HEK293 (cell line): Measurements from ENCODE around the gene SVIP.

Experiments
- CTCF ChIA-PET: fragments of 350-600 bp; formaldehyde crosslinking; extraction: SDS; loops from one replicate; lab custom pipeline; 2021; ENCODE audit warnings: antibody characterized with exemption; lab: Yijun Ruan, JAX
- POLR2A ChIA-PET: fragments of 300-600 bp; formaldehyde crosslinking; extraction: SDS; loops from one replicate; lab custom pipeline; 2020; ENCODE audit warnings: antibody characterized with exemption, inconsistent platforms; lab: Yijun Ruan, JAX
- H3K27ac ChIP-seq: fragments of 200-500 bp; sonication (Bioruptor generic); 2 replicates; pipeline ENCODE4 v1.5.1; 2014; ENCODE audit warnings: low read depth, low read length, control low read depth, inconsistent platforms; ENCODE audit errors: extremely low read depth
- H3K36me3 ChIP-seq, 2 experiments: fragments of 200-500 bp in 1 of 2; sonication (Bioruptor generic) in 1 of 2; 1 replicate in 1 of 2; 2 replicates in 1 of 2; pipeline ENCODE4 v1.5.1; 2014 to 2017; ENCODE audit warnings: inconsistent platforms in 2 of 2, low read length in 2 of 2; ENCODE audit not compliant: control insufficient read depth in 2 of 2, insufficient read depth in 1 of 2
- H3K4me1 ChIP-seq: fragments of 200-500 bp; sonication (Bioruptor generic); 2 replicates; pipeline ENCODE4 v1.5.1; 2014; ENCODE audit warnings: mild to moderate bottlenecking, low read length, inconsistent platforms; ENCODE audit not compliant: control insufficient read depth, insufficient read depth
- H3K4me3 ChIP-seq: 2 replicates; pipeline ENCODE4 v1.5.1; 2011; ENCODE audit warnings: low read depth, mild to moderate bottlenecking, control low read depth, low read length, moderate library complexity
- H3K9me3 ChIP-seq: fragments of 200-500 bp; sonication (Bioruptor generic); 2 replicates; pipeline ENCODE4 v1.5.1; 2014; ENCODE audit warnings: low read depth, low read length, inconsistent platforms; ENCODE audit not compliant: control insufficient read depth, insufficient read depth
- PATZ1 ChIP-seq: fragments of 450-650 bp; formaldehyde crosslinking; IDR thresholded peaks from 2 replicates; pipeline ENCODE4 v1.5.1; 2016; ENCODE audit warnings: missing biosample characterization, missing genetic modification characterization
- REST ChIP-seq: fragments of 450-650 bp; formaldehyde crosslinking; IDR thresholded peaks from 2 replicates; pipeline ENCODE4 v1.5.1; 2016; ENCODE audit warnings: missing biosample characterization, missing genetic modification characterization
- SP2 ChIP-seq: fragments of 450-650 bp; formaldehyde crosslinking; IDR thresholded peaks from 2 replicates; pipeline ENCODE4 v1.5.1; 2016; ENCODE audit warnings: missing biosample characterization, missing genetic modification characterization
- ZBTB21 ChIP-seq: fragments of 450-650 bp; formaldehyde crosslinking; IDR thresholded peaks from 2 replicates; pipeline ENCODE4 v1.5.1; 2017; ENCODE audit warnings: missing biosample characterization, missing genetic modification characterization
- ZNF146 ChIP-seq: fragments of 450-650 bp; formaldehyde crosslinking; IDR thresholded peaks from 2 replicates; pipeline ENCODE4 v1.5.1; 2016; ENCODE audit warnings: missing biosample characterization, missing genetic modification characterization
- ZNF2 ChIP-seq: fragments of 450-650 bp; formaldehyde crosslinking; IDR thresholded peaks from 2 replicates; pipeline ENCODE4 v1.5.1; 2016; ENCODE audit warnings: missing biosample characterization, missing genetic modification characterization
- ZNF23 ChIP-seq: fragments of 450-650 bp; formaldehyde crosslinking; IDR thresholded peaks from 2 replicates; pipeline ENCODE4 v1.5.1; 2016; ENCODE audit warnings: missing biosample characterization, missing genetic modification characterization, borderline replicate concordance
- ZNF292 ChIP-seq: fragments of 450-650 bp; formaldehyde crosslinking; IDR thresholded peaks from 2 replicates; pipeline ENCODE4 v1.5.1; 2016; ENCODE audit warnings: low read depth, missing biosample characterization, missing genetic modification characterization, borderline replicate concordance
- ZNF362 ChIP-seq: fragments of 450-650 bp; formaldehyde crosslinking; IDR thresholded peaks from 2 replicates; pipeline ENCODE4 v1.5.1; 2016; ENCODE audit warnings: missing biosample characterization, missing genetic modification characterization
- ZNF398 ChIP-seq: fragments of 450-650 bp; formaldehyde crosslinking; IDR thresholded peaks from 2 replicates; pipeline ENCODE4 v1.5.1; 2017; ENCODE audit warnings: missing biosample characterization, missing genetic modification characterization
- ZNF580 ChIP-seq: fragments of 450-650 bp; formaldehyde crosslinking; IDR thresholded peaks from 2 replicates; pipeline ENCODE4 v1.5.1; 2016; ENCODE audit warnings: missing biosample characterization, missing genetic modification characterization
- ZNF596 ChIP-seq: fragments of 450-650 bp; IDR thresholded peaks from 2 replicates; pipeline ENCODE4 v1.5.0; 2018; ENCODE audit warnings: missing biosample characterization, mild to moderate bottlenecking, missing genetic modification characterization, moderate library complexity
- ZNF639 ChIP-seq: fragments of 450-650 bp; formaldehyde crosslinking; IDR thresholded peaks from 2 replicates; pipeline ENCODE4 v1.5.1; 2016; ENCODE audit warnings: missing biosample characterization, missing genetic modification characterization
- ZNF658 ChIP-seq: fragments of 450-650 bp; formaldehyde crosslinking; IDR thresholded peaks from 2 replicates; pipeline ENCODE4; 2016; ENCODE audit warnings: missing biosample characterization, missing genetic modification characterization
- ZNF670 ChIP-seq: fragments of 450-650 bp; formaldehyde crosslinking; IDR thresholded peaks from 2 replicates; pipeline ENCODE4 v1.5.1; 2016; ENCODE audit warnings: missing biosample characterization, missing genetic modification characterization, low read depth
- ZNF677 ChIP-seq: fragments of 450-650 bp; IDR thresholded peaks from 2 replicates; pipeline ENCODE4 v1.5.0; 2018; ENCODE audit warnings: missing biosample characterization, mild to moderate bottlenecking, missing genetic modification characterization, moderate library complexity
- ZNF76 ChIP-seq: fragments of 450-650 bp; formaldehyde crosslinking; IDR thresholded peaks from 2 replicates; pipeline ENCODE4; 2016; ENCODE audit warnings: low read depth, missing biosample characterization, missing genetic modification characterization, borderline replicate concordance
- ZNF776 ChIP-seq: fragments of 450-650 bp; formaldehyde crosslinking; IDR thresholded peaks from 2 replicates; pipeline ENCODE4 v1.5.0; 2017; ENCODE audit warnings: missing biosample characterization, missing genetic modification characterization, borderline replicate concordance
- ZNF785 ChIP-seq: fragments of 450-650 bp; formaldehyde crosslinking; IDR thresholded peaks from 2 replicates; pipeline ENCODE4 v1.5.1; 2016; ENCODE audit warnings: missing biosample characterization, missing genetic modification characterization

The SVIP gene

GRCh38 chr11:22775248-22775647, 54.4 kb downstream of the SVIP start:
- ChIA-PET CTCF (interaction anchor here (0.7 kb wide), 2 partner anchors 221 to 533 kb away, joined by 4 to 6 read pairs; no protein-coding TSS in a partner anchor), POLR2A (no interaction called here)
- Histone ChIP-seq H3K4me1 (no peaks in the 10 kb centered on the region), H3K9me3 (no peaks in the 10 kb centered on the region), H3K36me3 (no peaks in the 10 kb centered on the region), H3K27ac (no peak overlapping the region), H3K4me3 (no peak overlapping the region)
- no peak for TF ChIP-seq ZNF23 (tag by site-specific recombination)
- TF ChIP-seq ZNF776 (tag by site-specific recombination), result no peak
- TF ChIP-seq ZNF677 (tag by site-specific recombination), result no peak
- TF ChIP-seq ZNF639 (tag by site-specific recombination), result no peak
- no peak for TF ChIP-seq ZNF2 (tag by site-specific recombination)
- no peak for TF ChIP-seq ZNF362 (tag by site-specific recombination)

GRCh38 chr11:22774716-22775115, 54.9 kb downstream of the SVIP start:
- H3K9me3 ChIP-seq, result no peaks in the 10 kb centered on the region
- H3K4me1 ChIP-seq, result no peaks in the 10 kb centered on the region
- TF ChIP-seq ZNF670 (tag by site-specific recombination) (no peak), REST (tag by site-specific recombination) (no peak), ZNF292 (tag by site-specific recombination) (no peak), ZNF76 (no peak), PATZ1 (tag by site-specific recombination) (no peak)
- TF ChIP-seq, all 188 proteins: peak for 0
- ChIA-PET POLR2A (no interaction called here), CTCF (no interaction called here)
- Histone ChIP-seq H3K4me3 (no peak overlapping the region), H3K27ac (no peak overlapping the region), H3K36me3 (no peaks in the 10 kb centered on the region)

GRCh38 chr11:22769081-22769480, 60.5 kb downstream of the SVIP start:
- no peaks in the 10 kb centered on the region for H3K9me3 ChIP-seq
- no peak overlapping the region for H3K4me3 ChIP-seq
- CTCF ChIA-PET, result interaction anchor here (1.0 kb wide), 1 partner anchor 18 kb away, joined by 4 read pairs; no protein-coding TSS in a partner anchor
- H3K4me1 ChIP-seq, result no peaks in the 10 kb centered on the region
- H3K36me3 ChIP-seq, result no peaks in the 10 kb centered on the region
- H3K27ac ChIP-seq, result no peak overlapping the region
- POLR2A ChIA-PET, result no interaction called here
- TF ChIP-seq ZNF398 (tag by site-specific recombination) (no peak), ZNF580 (no peak), ZNF785 (tag by site-specific recombination) (no peak), ZNF146 (tag by site-specific recombination) (no peak), ZNF596 (tag by site-specific recombination) (no peak), SP2 (tag by site-specific recombination) (no peak), ZNF658 (tag by site-specific recombination) (no peak), PATZ1 (tag by site-specific recombination) (no peak), ZBTB21 (no peak)
